ENCODE results near the gene FLT3LG. TPM values are rescaled to one million over a fixed set of nuclear protein-coding genes. Genes with fewer than 3 reads are reported as not detected.

FLT3LG gene
- total RNA-seq, 1 experiment from 2014 or later: 5.1 TPM

DNA sequence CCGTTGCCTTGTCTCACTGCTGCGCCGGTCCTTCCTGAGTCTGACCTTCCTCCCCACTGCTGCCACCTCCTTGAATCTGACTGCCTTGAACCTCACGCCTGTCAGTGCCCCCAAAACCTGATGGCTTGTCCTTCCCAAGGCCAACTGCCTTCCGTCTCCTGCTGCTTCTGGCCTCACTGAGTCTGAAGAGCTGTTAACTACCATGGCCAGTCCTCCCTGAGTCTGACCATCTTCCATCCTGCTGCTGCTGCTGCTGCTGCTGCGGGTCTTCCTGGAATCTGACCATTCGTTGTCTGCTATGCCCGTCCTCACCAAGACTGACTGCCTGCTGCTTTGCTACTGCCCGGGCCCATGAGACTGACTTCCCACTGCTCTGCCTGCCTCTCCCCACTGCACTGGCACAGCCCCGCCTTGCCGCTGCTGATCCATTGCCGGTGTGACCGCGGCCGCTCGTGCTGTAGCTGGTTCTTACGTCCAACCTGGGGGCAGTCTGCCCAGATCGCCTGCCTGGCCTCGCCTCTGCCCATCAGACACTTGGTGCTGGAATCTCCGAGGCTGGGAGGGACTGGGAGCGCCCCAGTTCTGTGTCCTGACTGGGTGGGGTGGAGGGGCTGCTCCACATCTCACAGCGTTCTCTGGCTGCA lies 50.9 kb downstream of the FLT3LG start:
- intact Hi-C loops (cut with micrococcal nuclease; ENCODE audit: unreplicated experiment): no loop called here
- H4K20me1 ChIP-seq (ENCODE audit: insufficient read depth): no peaks in the 10 kb centered on the region
- no peaks in the 10 kb centered on the region for H3K9me2 ChIP-seq (ENCODE audit: insufficient read depth)
- DNase-seq: no peak
- H3K27me3 ChIP-seq (ENCODE audit: insufficient read depth, low read depth): peaks cover 27% of the 10 kb centered on the region
- H3K27ac ChIP-seq: no peak overlapping the region
- no peaks in the 10 kb centered on the region for H3K4me1 ChIP-seq (replicated peaks; ENCODE audit: insufficient read depth)
- peak overlapping the region; percentile 66 for H2AFZ ChIP-seq
- H3K79me2 ChIP-seq (ENCODE audit: low read depth): no peaks in the 10 kb centered on the region
- H3F3A ChIP-seq (ENCODE audit: insufficient read depth, low read depth): peaks cover 24% of the 10 kb centered on the region
- no peaks in the 10 kb centered on the region for H3K36me3 ChIP-seq (ENCODE audit: low read depth)
- no peaks in the 10 kb centered on the region for H3K9me3 ChIP-seq (ENCODE audit: insufficient read depth, low read depth)
- H3K4me3 ChIP-seq: peak overlapping the region; percentile 28; the same call in 1 of the 2 replicates
- H3K4me2 ChIP-seq: peak overlapping the region; percentile 70
- BruUV-seq (replicated peaks): no TSS peak
- POLR2A ChIA-PET (ENCODE audit: unreplicated experiment): no interaction called here
- CTCF ChIA-PET: no interaction called here
- no peak for TF ChIP-seq EZH2 (IDR thresholded peaks at IDR 0.05; ENCODE audit: low read depth)
- no peak for TF ChIP-seq CTCF (conservative IDR thresholded peaks at IDR 0.05)

DNA sequence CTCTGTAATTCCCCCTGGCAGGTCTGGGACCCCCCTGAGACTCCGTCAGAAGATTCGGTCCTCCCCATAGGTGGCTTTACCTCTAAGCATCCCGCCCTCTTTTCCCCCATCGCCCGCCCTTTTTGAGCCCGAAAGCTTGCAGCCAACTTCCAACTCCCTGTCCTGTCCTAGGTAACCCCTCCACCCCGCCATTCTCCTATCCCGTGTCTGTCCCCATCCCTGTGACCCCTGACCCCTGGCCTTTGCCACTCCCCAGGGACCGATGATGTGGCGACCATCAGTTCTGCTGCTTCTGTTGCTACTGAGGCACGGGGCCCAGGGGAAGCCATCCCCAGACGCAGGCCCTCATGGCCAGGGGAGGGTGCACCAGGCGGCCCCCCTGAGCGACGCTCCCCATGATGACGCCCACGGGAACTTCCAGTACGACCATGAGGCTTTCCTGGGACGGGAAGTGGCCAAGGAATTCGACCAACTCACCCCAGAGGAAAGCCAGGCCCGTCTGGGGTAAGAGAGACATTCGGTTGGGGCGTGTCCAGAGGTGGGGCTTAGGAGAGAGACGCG lies 54.3 kb downstream of the FLT3LG start:
- no TSS peak for BruUV-seq (replicated peaks)
- no peaks in the 10 kb centered on the region for H3K36me3 ChIP-seq (ENCODE audit: low read depth)
- peak overlapping the region; percentile 81 for H3K4me2 ChIP-seq
- intact Hi-C loops (cut with micrococcal nuclease; ENCODE audit: unreplicated experiment): no loop called here
- H2AFZ ChIP-seq: no peak overlapping the region
- DNase-seq: no peak
- no peak overlapping the region for H3K27ac ChIP-seq
- CTCF ChIA-PET: no interaction called here
- peaks cover 3% of the 10 kb centered on the region; the same call in 1 of the 2 replicates for H4K20me1 ChIP-seq (ENCODE audit: insufficient read depth)
- no peaks in the 10 kb centered on the region; the same call in 1 of the 2 replicates for H3K4me1 ChIP-seq (replicated peaks; ENCODE audit: insufficient read depth)
- POLR2A ChIA-PET (ENCODE audit: unreplicated experiment): interaction anchor here (0.7 to 0.8 kb wide), 4 partner anchors 24 to 1041 kb away, joined by 4 to 12 read pairs (median 7); no protein-coding TSS in a partner anchor
- peaks cover 24% of the 10 kb centered on the region for H3F3A ChIP-seq (ENCODE audit: insufficient read depth, low read depth)
- TF ChIP-seq CTCF (conservative IDR thresholded peaks at IDR 0.05): no peak
- TF ChIP-seq EZH2 (IDR thresholded peaks at IDR 0.05; ENCODE audit: low read depth): no peak
- no peaks in the 10 kb centered on the region for H3K9me3 ChIP-seq (ENCODE audit: insufficient read depth, low read depth)
- H3K79me2 ChIP-seq (ENCODE audit: low read depth): no peaks in the 10 kb centered on the region
- H3K27me3 ChIP-seq (ENCODE audit: insufficient read depth, low read depth): peaks cover 27% of the 10 kb centered on the region
- peak overlapping the region; percentile 62; the same call in 1 of the 2 replicates for H3K4me3 ChIP-seq
- no peaks in the 10 kb centered on the region for H3K9me2 ChIP-seq (ENCODE audit: insufficient read depth)

DNA sequence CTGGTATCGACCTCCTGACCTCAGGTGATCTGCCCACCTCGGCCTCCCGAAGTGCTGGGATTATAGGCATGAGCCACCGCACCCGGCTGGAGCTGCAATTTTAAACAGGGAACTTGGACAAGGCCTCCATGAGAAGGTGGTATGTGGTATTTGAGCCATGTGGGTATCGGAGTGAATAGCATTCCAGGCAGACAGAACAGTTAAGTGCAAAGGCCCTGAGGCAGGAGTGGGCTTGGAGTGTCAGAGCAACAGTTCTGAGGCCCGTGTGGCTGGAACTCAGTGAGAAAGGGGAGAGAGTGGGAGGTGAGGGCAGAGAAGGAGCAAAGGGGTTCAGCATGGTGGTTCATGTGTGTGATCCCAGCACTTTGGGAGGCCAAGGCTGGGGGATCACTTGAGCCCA lies 56.7 kb downstream of the FLT3LG start:
- no TSS peak for BruUV-seq (replicated peaks)
- CTCF ChIA-PET: no interaction called here

More for the DNA sequence above, 56.7 kb downstream of the FLT3LG start:
- intact Hi-C loops (cut with micrococcal nuclease; ENCODE audit: unreplicated experiment): no loop called here
- Histone ChIP-seq H3F3A (ENCODE audit: insufficient read depth, low read depth) (peaks cover 28% of the 10 kb centered on the region), H2AFZ (no peak overlapping the region), H3K27ac (no peak overlapping the region), H3K4me1 (replicated peaks; ENCODE audit: insufficient read depth) (no peaks in the 10 kb centered on the region; the same call in 1 of the 2 replicates), H3K4me3 (no peak overlapping the region), H3K27me3 (ENCODE audit: insufficient read depth, low read depth) (peaks cover 11% of the 10 kb centered on the region), H4K20me1 (ENCODE audit: insufficient read depth) (peaks cover 3% of the 10 kb centered on the region; the same call in 1 of the 2 replicates), H3K9me2 (ENCODE audit: insufficient read depth) (no peaks in the 10 kb centered on the region), H3K9me3 (ENCODE audit: insufficient read depth, low read depth) (no peaks in the 10 kb centered on the region), H3K36me3 (ENCODE audit: low read depth) (no peaks in the 10 kb centered on the region), H3K4me2 (no peak overlapping the region), H3K79me2 (ENCODE audit: low read depth) (no peaks in the 10 kb centered on the region)
- POLR2A ChIA-PET (ENCODE audit: unreplicated experiment): no interaction called here
- no peak for DNase-seq
- TF ChIP-seq EZH2 (IDR thresholded peaks at IDR 0.05; ENCODE audit: low read depth) (no peak), CTCF (conservative IDR thresholded peaks at IDR 0.05) (no peak)
